ELF-1 (cell line): Measurements from ENCODE around the gene EYS.
"Not testable (repeated sequence)": the region's sequence is repeated elsewhere in the genome, so short reads cannot be mapped to it uniquely, and the experiment has no call there.

ENCODE experiments used
- DNase-seq: peaks from one replicate; pipeline ENCODE4 v3.0.0-alpha.2; 2016; ENCODE audit warnings: low read depth, low spot score

EYS gene

DNA sequence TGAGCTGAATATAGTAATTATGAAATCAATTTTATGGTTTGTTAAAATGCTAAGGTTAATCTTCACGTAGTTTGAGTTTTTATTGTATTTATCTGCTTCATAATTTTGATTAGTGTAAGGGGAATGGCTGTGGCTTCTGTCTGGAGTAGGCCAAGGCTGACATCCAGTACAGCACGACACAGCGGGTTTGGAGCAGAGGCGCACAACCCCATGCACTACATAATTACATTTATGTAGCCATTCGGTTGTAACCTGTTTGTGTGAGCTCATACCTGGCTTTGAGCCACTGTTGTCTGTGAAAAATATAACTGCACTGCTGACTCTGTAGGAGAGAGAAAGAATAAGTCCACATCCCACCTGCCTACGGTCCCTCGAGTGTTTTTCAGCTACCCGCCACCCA lies 615.5 kb downstream of the EYS start:
- no peak for DNase-seq

GRCh38 chr6:65088575-65088974 lies 618.5 kb downstream of the EYS start:
- no peak for DNase-seq

GRCh38 chr6:65081756-65082155 lies 625.3 kb downstream of the EYS start:
- DNase-seq: no peak

DNA sequence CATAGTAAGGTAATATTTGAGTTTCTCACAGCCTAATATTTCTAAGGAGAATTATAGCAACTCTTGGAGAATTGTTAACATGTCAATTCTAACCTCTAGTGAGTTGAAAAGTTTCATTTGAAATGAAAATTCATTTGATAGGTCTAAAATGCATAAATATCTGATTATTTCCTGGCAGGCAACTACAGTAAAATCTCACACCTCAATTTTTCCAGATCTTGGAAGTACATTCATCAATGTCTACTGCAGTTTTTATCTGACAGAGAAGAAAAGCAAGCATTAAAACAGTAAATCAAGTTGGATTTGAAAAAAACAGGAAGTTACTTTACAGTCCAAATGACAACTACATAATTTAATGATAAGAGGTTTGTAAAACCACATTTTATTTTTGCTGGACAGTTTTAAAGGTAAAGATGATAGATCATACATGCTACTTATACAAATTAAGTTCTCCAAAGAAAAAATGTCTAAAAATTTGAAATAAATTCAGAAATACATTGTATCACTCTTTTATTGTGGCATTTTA lies 631.3 kb downstream of the EYS start:
- no peak for DNase-seq

- DNase-seq: no peak
Measured at GRCh38 chr6:65072500-65072899, 634.5 kb downstream of the EYS start.

GRCh38 chr6:65071480-65071879 lies 635.5 kb downstream of the EYS start:
- DNase-seq: no peak

GRCh38 chr6:65064844-65065243 lies 642.2 kb downstream of the EYS start:
- DNase-seq: no peak

- no peak for DNase-seq
Measured at GRCh38 chr6:65059568-65059967, 647.5 kb downstream of the EYS start.

DNA sequence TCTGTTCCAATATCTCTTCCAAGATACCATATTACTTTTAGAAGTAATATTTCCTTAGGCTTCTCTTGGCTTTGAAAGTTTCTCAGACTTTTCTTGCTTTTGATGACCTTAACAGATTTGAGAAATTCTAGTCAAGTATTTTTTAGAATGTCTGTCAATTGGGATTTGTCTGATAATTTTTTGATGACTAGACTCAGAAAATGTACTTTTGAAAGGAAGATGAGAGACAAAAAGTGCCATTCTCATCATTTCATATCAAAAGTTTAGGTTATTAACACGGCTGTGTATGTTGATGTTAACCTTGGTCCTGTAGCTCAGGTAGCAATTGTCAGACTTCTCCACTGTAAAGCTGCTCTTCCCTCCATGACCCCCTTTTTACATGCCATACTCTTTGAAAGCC lies 651.5 kb downstream of the EYS start:
- DNase-seq: no peak

DNA sequence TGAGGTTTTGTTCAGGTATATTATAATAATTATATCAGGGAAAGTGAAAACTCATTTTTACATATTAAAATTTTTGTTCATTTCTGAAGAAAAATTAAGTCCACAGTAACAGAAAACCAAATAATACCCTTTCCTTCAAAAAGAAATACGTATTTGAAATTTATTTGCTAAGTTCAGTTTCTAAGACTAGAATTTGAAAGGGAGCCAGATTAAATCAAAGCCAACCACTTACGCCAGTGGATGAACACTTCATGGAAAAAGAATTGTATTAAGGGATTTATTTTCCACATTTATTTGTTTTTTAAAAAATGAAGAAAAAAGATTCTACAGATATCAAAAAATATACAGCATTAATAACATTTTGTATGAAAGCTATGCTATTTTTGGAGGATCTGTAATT lies 654.4 kb downstream of the EYS start:
- DNase-seq: no peak

DNA sequence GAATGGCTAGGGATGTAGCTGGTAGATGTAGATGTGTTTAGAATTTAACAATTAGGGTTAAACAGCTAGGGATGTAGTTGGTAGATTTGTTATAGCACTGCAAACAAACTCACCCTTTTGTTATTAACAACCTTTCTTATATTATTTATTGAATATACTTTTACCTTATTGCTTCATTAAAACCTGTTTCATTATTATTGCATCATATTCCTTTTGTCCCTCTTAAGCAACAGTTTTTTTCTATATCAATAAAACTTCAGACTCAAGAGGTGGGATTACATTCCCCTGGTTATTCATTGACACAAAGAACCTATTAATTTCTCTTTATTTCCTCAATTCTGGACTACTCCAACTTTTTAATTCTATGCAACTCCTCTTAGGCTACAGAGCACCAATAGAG lies 661.2 kb downstream of the EYS start:
- DNase-seq: no peak

DNA sequence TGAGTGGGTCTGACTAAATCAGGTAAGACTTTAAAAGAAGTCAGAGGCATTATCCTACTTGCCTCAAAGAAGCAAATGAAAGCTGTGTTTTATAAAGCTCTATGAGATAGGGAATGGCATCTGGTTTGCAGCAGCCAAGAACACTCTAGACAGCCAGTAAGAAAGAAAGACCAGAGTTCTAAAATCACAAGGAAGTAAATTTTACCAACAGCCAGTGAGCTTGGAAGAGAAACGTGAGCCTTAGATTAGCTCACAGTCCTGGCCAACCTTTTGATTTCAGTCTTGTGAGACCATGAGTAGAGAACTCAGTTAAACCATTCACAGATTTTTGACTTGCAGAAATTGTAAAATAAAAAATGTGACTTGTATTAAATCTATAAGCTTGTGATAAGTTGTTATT lies 693.0 kb downstream of the EYS start:
- DNase-seq: no peak

GRCh38 chr6:65006788-65007187 lies 700.2 kb downstream of the EYS start:
- no peak for DNase-seq

DNA sequence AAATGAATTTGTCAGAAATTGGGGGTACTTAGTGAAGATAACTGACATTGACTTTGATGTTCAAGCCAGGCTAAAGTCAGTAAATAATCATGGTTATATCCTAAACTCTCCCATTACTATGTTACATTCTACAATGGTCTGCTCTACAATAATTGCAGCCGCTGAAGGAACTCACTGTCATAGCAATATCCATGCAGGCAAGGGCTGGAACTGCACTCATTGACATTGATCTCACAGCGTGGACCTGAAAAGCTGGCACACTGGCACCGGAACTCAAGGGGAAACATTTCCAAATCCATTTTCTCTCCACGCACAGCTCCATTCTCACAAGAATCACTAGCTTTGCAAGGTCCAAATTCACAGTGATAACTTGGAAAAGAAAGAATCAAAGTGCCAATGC lies 702.7 kb downstream of the EYS start:
- no peak for DNase-seq

DNA sequence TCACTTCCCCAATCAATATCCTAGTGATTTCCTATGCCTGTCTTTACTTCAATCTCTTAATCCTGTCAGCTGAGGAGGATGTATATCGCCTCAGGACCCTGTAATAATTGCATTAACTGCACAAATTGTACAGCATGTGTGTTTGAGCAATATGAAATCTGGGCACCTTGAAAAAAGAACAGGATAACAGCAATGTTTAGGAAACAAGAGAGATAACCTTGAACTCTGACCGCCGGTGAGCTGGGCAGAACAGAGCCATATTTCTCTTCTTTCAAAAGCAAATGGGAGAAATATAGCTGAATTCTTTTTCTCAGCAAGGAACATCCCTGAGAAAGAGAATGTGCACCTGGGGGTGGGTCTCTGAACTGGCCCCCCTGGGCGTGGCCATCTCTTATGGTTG lies 704.1 kb downstream of the EYS start:
- DNase-seq: not testable (repeated sequence)

- no peak for DNase-seq
Measured at GRCh38 chr6:65000815-65001214, 706.2 kb downstream of the EYS start.

GRCh38 chr6:64998204-64998603 lies 708.8 kb downstream of the EYS start:
- no peak for DNase-seq

GRCh38 chr6:64996301-64996700 lies 710.7 kb downstream of the EYS start:
- no peak for DNase-seq

GRCh38 chr6:64990652-64991304 lies 716.2 kb downstream of the EYS start:
- no peak for DNase-seq

- no peak for DNase-seq
Measured at GRCh38 chr6:64988148-64988547, 718.9 kb downstream of the EYS start.

GRCh38 chr6:64987066-64987465 lies 720.0 kb downstream of the EYS start:
- no peak for DNase-seq

GRCh38 chr6:64985726-64986125 lies 721.3 kb downstream of the EYS start:
- no peak for DNase-seq

GRCh38 chr6:64984948-64985347 lies 722.1 kb downstream of the EYS start:
- DNase-seq: no peak

GRCh38 chr6:64983089-64983488 lies 723.9 kb downstream of the EYS start:
- DNase-seq: no peak
